Prostate gland (tissue), 2 donors: ENCODE measurements around the gene ISG20. TPM values are rescaled to one million over a fixed set of nuclear protein-coding genes. Genes with fewer than 3 reads are reported as not detected.

Source experiments
- DNase-seq: peaks from one replicate; pipeline ENCODE4 v3.0.0-alpha.2; 2019; ENCODE audit warnings: low spot score
- H3K27ac ChIP-seq, 2 donors: fragments of 200-600 bp; sonication (generic); 2 replicates each; pipeline ENCODE4 v1.5.1; 2017 to 2019
- H3K27me3 ChIP-seq: fragments of 200-600 bp; sonication (generic); replicated peaks from 2 replicates; pipeline ENCODE4 v1.5.1; 2019; ENCODE audit not compliant: insufficient read depth
- H3K36me3 ChIP-seq, 2 donors: fragments of 200-600 bp; sonication (generic); 1 replicate in 1 of 2; 2 replicates in 1 of 2; pipeline versions ENCODE4 v1.5.1 to v1.8.1; 2017 to 2019
- H3K4me1 ChIP-seq: fragments of 200-600 bp; sonication (generic); replicated peaks from 2 replicates; pipeline ENCODE4 v1.5.1; 2019
- H3K4me3 ChIP-seq, 2 donors: fragments of 200-600 bp; sonication (generic); 2 replicates each; pipeline ENCODE4 v1.5.1; 2017 to 2019
- H3K9me3 ChIP-seq: fragments of 200-600 bp; sonication (generic); 2 replicates; pipeline ENCODE4 v1.5.1; 2017
- POLR2A ChIP-seq: fragments of 450-650 bp; IDR thresholded peaks from one replicate; pipeline ENCODE4 v1.6.1; 2016; ENCODE audit warnings: antibody characterized with exemption, mild to moderate bottlenecking
- POLR2AphosphoS5 ChIP-seq: sonication (generic); formaldehyde crosslinking; IDR thresholded peaks from one replicate; pipeline ENCODE4 v1.6.1; 2017; ENCODE audit warnings: antibody characterized with exemption
- WGBS: methylation state at CpG from one replicate; pipeline ENCODE4 v1.1.5; 2018; 5-methylcytosine and 5-hydroxymethylcytosine counted together
- intact Hi-C: fragments of 100-400 bp; cut with DNase I; formaldehyde crosslinking; loops from one replicate; pipeline ENCODE4 v1.14.2; 2022
- total RNA-seq, 2 donors: library from RNA; depleted of rRNA; stranded (reverse); fragments of >200 nt; gene quantifications; one replicate each; pipeline ENCODE4 v1.1.0, GENCODE V29; 2016
- TF ChIP-seq, protein P1 (sequence below), 4 experiments: fragments of 200-600 bp in 2 of 4; fragments of 450-650 bp in 2 of 4; sonication (generic) in 2 of 4; IDR thresholded peaks; 1 replicate in 3 of 4; 2 replicates in 1 of 4; pipeline ENCODE4 v1.5.1; 2016 to 2019; ENCODE audit warnings: antibody characterized with exemption in 4 of 4, mild to moderate bottlenecking in 2 of 4, moderate library complexity in 2 of 4

Gene ISG20
- total RNA-seq, 2 donors from 2014 or later = 6.9 to 16.3 TPM

DNA sequence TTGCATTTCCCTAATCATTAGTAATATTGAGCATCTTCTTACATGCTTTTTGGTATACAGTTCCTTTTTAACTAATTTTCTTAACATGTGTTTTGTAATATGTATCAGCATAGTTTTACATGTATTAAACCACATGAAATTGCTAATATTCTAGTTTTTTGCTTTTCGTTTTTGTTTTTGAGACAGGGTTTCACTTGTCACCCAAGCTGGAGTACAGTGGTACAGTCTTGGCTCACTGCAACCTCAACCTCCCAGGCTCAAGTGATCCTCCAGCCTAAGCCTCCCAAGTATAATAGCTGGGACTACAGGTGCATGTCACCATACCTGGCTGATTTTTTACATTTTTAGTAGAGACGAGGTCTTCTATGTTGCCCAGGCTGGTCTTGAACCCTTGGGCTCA is 4.4 kb upstream of the ISG20 start:
- 94% methylated on average over 2 of the region's 2 CpGs for WGBS
- peak overlapping the region in 1 of 2 donors; percentile 70 for H3K27ac ChIP-seq
- TF ChIP-seq, protein P1, sequence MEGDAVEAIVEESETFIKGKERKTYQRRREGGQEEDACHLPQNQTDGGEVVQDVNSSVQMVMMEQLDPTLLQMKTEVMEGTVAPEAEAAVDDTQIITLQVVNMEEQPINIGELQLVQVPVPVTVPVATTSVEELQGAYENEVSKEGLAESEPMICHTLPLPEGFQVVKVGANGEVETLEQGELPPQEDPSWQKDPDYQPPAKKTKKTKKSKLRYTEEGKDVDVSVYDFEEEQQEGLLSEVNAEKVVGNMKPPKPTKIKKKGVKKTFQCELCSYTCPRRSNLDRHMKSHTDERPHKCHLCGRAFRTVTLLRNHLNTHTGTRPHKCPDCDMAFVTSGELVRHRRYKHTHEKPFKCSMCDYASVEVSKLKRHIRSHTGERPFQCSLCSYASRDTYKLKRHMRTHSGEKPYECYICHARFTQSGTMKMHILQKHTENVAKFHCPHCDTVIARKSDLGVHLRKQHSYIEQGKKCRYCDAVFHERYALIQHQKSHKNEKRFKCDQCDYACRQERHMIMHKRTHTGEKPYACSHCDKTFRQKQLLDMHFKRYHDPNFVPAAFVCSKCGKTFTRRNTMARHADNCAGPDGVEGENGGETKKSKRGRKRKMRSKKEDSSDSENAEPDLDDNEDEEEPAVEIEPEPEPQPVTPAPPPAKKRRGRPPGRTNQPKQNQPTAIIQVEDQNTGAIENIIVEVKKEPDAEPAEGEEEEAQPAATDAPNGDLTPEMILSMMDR (IDR thresholded peaks at IDR 0.05) = no peak
- TF ChIP-seq POLR2AphosphoS5 (no peak), POLR2A (no peak)
- peaks cover 0 to 1% of the 10 kb centered on the region in 2 donors for H3K36me3 ChIP-seq
- no peak for DNase-seq
- H3K9me3 ChIP-seq = no peaks in the 10 kb centered on the region
- H3K27me3 ChIP-seq = no peaks in the 10 kb centered on the region
- intact Hi-C loops = no loop called here
- H3K4me1 ChIP-seq = peaks cover 17% of the 10 kb centered on the region
- H3K4me3 ChIP-seq = no peak overlapping the region

DNA sequence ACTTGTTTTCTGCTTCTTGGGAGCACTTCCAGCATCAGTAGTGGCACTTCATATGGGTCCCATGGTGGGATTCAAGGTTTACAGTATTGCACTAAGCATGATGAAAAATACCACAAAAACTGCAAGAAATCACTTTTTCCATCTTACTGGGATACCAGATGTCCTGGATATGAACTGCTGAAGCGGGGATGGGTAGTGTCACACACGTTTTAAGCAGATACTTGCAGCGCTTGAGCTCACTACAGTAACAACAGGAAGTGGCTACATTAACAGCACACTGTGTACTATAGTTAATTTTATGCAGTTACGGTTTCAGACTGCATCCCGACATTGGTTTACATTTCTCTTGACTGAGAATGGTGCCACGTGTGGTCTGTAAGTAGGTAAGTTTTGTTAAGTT is 3.5 kb upstream of the ISG20 start:
- WGBS = 38% methylated on average over 6 of the region's 6 CpGs
- Histone ChIP-seq H3K9me3 (no peaks in the 10 kb centered on the region), H3K4me3 (no peak overlapping the region), H3K27me3 (no peaks in the 10 kb centered on the region), H3K27ac (peak overlapping the region; percentile 55 to 70), H3K36me3 (no peaks in the 10 kb centered on the region), H3K4me1 (peaks cover 19% of the 10 kb centered on the region)
- TF ChIP-seq POLR2AphosphoS5 = peak; percentile 76
- TF ChIP-seq, protein P1 (IDR thresholded peaks at IDR 0.05) = no peak
- no peak for TF ChIP-seq POLR2A
- intact Hi-C loops = no loop called here
- DNase-seq = no peak

DNA sequence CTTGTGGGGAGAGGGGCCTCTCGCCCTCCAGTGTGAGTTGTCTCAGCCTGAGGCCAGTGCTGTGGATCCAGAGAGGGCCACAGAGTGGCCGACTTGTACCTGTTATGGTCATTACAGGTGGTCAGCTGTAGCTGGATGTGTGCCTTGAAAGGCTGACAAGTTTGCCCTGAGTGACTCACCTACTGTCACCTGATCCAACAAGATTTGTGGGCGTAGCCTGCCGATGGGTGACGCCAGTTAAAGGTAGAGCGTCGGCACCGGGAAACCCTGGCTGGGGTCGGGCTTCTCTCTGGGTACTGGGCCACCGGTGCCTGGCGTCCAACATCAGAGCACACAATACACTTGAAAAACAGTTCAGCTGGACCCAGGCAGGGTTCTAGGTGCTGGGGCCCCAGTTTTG is 2.8 kb upstream of the ISG20 start:
- TF ChIP-seq, protein P1 (IDR thresholded peaks at IDR 0.05) = no peak
- TF ChIP-seq POLR2A (peak; percentile 38), POLR2AphosphoS5 (peak; percentile 58)
- no peaks in the 10 kb centered on the region for H3K27me3 ChIP-seq
- H3K9me3 ChIP-seq = no peaks in the 10 kb centered on the region
- peak; percentile 58 for DNase-seq
- 65% methylated on average over 11 of the region's 11 CpGs for WGBS
- H3K36me3 ChIP-seq = no peaks in the 10 kb centered on the region
- peaks cover 19% of the 10 kb centered on the region for H3K4me1 ChIP-seq
- H3K4me3 ChIP-seq = no peak overlapping the region
- intact Hi-C loops = no loop called here
- H3K27ac ChIP-seq = peak overlapping the region; percentile 55 to 70

DNA sequence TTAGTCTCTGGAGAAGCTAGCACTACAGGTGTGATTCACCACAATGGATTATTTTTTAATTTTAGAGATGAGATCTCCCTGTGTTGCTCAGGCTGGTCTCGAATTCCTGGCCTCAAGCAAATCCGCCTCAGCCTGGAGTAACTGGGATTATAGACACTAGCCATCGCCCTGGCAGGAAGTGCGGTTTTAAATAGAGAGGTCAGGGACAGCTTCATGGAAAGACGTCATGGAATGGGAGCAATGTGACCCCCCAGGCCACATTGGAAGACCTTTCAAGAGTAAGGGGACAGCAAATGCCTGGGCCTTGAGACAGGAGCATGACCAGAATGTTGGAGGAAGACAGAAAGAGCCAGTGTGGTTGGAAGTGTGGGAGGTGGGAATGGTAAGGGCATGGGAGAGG is 2.2 kb upstream of the ISG20 start:
- TF ChIP-seq POLR2AphosphoS5 = no peak
- TF ChIP-seq, protein P1 (IDR thresholded peaks at IDR 0.05) = no peak
- H3K9me3 ChIP-seq = no peaks in the 10 kb centered on the region
- no peak overlapping the region for H3K4me3 ChIP-seq
- 77% methylated on average over 5 of the region's 5 CpGs for WGBS
- no peaks in the 10 kb centered on the region for H3K36me3 ChIP-seq
- peaks cover 17% of the 10 kb centered on the region for H3K4me1 ChIP-seq
- H3K27ac ChIP-seq = peak overlapping the region; percentile 55 to 70
- DNase-seq = no peak
- intact Hi-C loops = no loop called here
- no peaks in the 10 kb centered on the region for H3K27me3 ChIP-seq

DNA sequence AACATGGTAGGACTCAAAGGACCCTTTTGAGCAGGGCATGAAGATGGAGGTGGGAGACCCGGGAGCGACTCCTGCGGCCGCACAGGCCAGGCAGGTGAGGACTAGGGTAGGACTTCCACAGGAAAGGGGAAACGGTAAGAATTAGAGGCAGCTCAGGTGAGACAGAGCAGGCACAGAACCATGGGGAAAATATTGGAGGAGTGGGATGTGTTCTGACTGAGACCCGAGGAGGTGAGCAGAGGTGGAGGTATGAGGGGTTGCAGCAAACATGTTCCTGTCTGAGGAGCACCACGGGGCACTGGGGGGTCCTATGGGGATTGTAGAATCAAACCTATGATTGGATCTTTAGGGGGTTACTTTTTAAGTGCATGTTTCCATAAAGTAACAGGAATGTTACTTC is 1.4 kb upstream of the ISG20 start:
- 73% methylated on average over 7 of the region's 7 CpGs for WGBS
- no peaks in the 10 kb centered on the region for H3K27me3 ChIP-seq
- H3K4me1 ChIP-seq = peaks cover 16% of the 10 kb centered on the region
- H3K27ac ChIP-seq = peak overlapping the region; percentile 95 to 96
- intact Hi-C loops = no loop called here
- DNase-seq = no peak
- H3K4me3 ChIP-seq = no peak overlapping the region
- no peaks in the 10 kb centered on the region for H3K36me3 ChIP-seq
- H3K9me3 ChIP-seq = no peaks in the 10 kb centered on the region
- TF ChIP-seq, protein P1 (IDR thresholded peaks at IDR 0.05) = no peak
- no peak for TF ChIP-seq POLR2A
- TF ChIP-seq POLR2AphosphoS5 = no peak
